Keratinocyte (primary cell): ENCODE data around the gene PRIMA1. TPM values are rescaled to one million over a fixed set of nuclear protein-coding genes. Genes with fewer than 3 reads are reported as not detected.

Source experiments
- DNase-seq: peaks from one replicate; pipeline ENCODE4 v3.0.0-alpha.2; 2011; ENCODE audit warnings: low read depth, missing footprints, low spot score
- FAIRE-seq: peaks from 2 replicates; lab custom pipeline; 2011; peaks lifted over from hg19 to GRCh38; lab: Jason Lieb, UNC
- H2AFZ ChIP-seq: 2 replicates; pipeline ENCODE4 v1.6.0; 2012; ENCODE audit warnings: low read length, control low read depth, inconsistent platforms; ENCODE audit not compliant: control insufficient read depth
- H3K27ac ChIP-seq: 2 replicates; pipeline ENCODE4 v1.5.1; 2011; ENCODE audit warnings: low read length; ENCODE audit not compliant: control insufficient read depth, insufficient read depth
- H3K27me3 ChIP-seq: 3 replicates; pipeline ENCODE4 v1.6.0; 2011; ENCODE audit warnings: low read length; ENCODE audit not compliant: control insufficient read depth, insufficient read depth; ENCODE audit errors: extremely low read depth
- H3K36me3 ChIP-seq, 2 experiments: 2 replicates in 1 of 2; 3 replicates in 1 of 2; pipeline ENCODE4 v1.5.1; 2011; ENCODE audit warnings: low read length in 2 of 2, mild to moderate bottlenecking in 1 of 2; ENCODE audit not compliant: control insufficient read depth in 2 of 2, insufficient read depth in 2 of 2; ENCODE audit errors: extremely low read depth in 1 of 2
- H3K4me1 ChIP-seq: 3 replicates; pipeline ENCODE4 v1.5.1; 2011; ENCODE audit warnings: low read length; ENCODE audit not compliant: control insufficient read depth, insufficient read depth; ENCODE audit errors: extremely low read depth
- H3K4me2 ChIP-seq: 3 replicates; pipeline ENCODE4 v1.6.0; 2011; ENCODE audit warnings: low read depth, low read length; ENCODE audit not compliant: control insufficient read depth, insufficient read depth; ENCODE audit errors: extremely low read depth
- H3K4me3 ChIP-seq, 3 experiments: fragments of 200-600 bp in 1 of 3; sonication (generic) in 1 of 3; 2 replicates in 2 of 3; 3 replicates in 1 of 3; pipeline ENCODE4 v1.5.1; 2011 to 2016; ENCODE audit warnings: low read length in 3 of 3, mild to moderate bottlenecking in 3 of 3, control low read depth in 2 of 3, inconsistent platforms in 1 of 3, low read depth in 1 of 3, mixed read lengths in 1 of 3, mixed run types in 1 of 3, moderate library complexity in 1 of 3; ENCODE audit not compliant: control insufficient read depth in 2 of 3, insufficient read depth in 2 of 3; ENCODE audit errors: extremely low read depth in 1 of 3
- H3K79me2 ChIP-seq: 2 replicates; pipeline ENCODE4 v1.6.0; 2012; ENCODE audit warnings: low read length; ENCODE audit not compliant: control insufficient read depth, insufficient read depth
- H3K9ac ChIP-seq: 3 replicates; pipeline ENCODE4 v1.6.0; 2011; ENCODE audit warnings: low read length; ENCODE audit not compliant: control insufficient read depth, insufficient read depth; ENCODE audit errors: extremely low read depth
- H3K9me1 ChIP-seq: 3 replicates; pipeline ENCODE4 v1.6.0; 2011; ENCODE audit warnings: low read length; ENCODE audit not compliant: control insufficient read depth, insufficient read depth; ENCODE audit errors: extremely low read depth
- H3K9me3 ChIP-seq: 2 replicates; pipeline ENCODE4 v1.5.1; 2012; ENCODE audit warnings: low read depth, low read length; ENCODE audit not compliant: control insufficient read depth
- H4K20me1 ChIP-seq: 3 replicates; pipeline ENCODE4 v1.6.0; 2011; ENCODE audit warnings: low read length; ENCODE audit not compliant: control insufficient read depth, insufficient read depth; ENCODE audit errors: extremely low read depth
- EZH2 ChIP-seq: IDR thresholded peaks from one replicate; pipeline ENCODE4 v1.6.1; 2012; ENCODE audit warnings: inconsistent platforms, mild to moderate bottlenecking, low read length, moderate library complexity
- dilution Hi-C: fragments of 300-500 bp; cut with MboI; formaldehyde crosslinking; loops from one replicate; pipeline ENCODE4 v1.7.0; 2020; ENCODE audit warnings: low sequenced_read_pairs; ENCODE audit not compliant: extremely low pct_ligation_motif_present
- polyA plus RNA-seq, 5 experiments: library from polyadenylated mRNA; depleted of rRNA in 3 of 5; stranded (reverse) in 3 of 5; stranded (forward) in 1 of 5; unstranded in 1 of 5; fragments of >200 nt; gene quantifications; 1 replicate in 1 of 5; 2 replicates in 3 of 5; 3 replicates in 1 of 5; pipeline versions ENCODE4 v1.2.1 to v1.2.3, GENCODE V29; 2011 to 2012; ENCODE audit warnings: missing spikeins in 2 of 5, low read depth in 1 of 5, low replicate concordance in 1 of 5
- TF ChIP-seq, protein P1 (sequence below), 3 experiments: IDR thresholded peaks in 1 of 3; conservative IDR thresholded peaks in 1 of 3; optimal IDR thresholded peaks in 1 of 3; 2 replicates in 2 of 3; 3 replicates in 1 of 3; pipeline versions ENCODE3 to v1.5.1; 2011; ENCODE audit warnings: low read length in 3 of 3, mild to moderate bottlenecking in 3 of 3, moderate library complexity in 2 of 3, control low read depth in 1 of 3, inconsistent platforms in 1 of 3; ENCODE audit not compliant: insufficient read depth in 2 of 3; ENCODE audit errors: extremely low read depth in 1 of 3

The PRIMA1 gene
- polyA plus RNA-seq, 1 donor (not counting 4 experiments of a cell fraction or from before 2014, with no cell fraction given): not detected

DNA sequence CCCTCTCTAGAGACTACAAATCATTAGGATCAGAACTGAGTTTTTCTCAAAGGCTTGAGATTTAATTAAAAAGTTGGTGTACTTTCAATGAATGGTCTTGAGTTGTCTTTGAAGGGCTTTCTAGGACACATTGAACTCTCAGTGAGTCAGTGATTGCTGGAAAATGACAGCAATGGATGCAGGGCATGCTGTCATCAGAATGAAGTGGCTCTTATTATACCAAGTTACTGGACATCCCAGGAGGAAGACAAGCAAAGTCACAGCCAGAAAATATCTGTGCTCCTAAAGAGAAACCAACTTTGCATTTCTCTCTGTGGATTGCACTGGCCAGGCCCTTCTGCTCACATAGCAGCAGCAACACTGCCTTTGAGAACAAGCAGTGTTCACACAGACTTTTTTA, 112.6 kb downstream of the PRIMA1 start:
- Histone ChIP-seq H3K27ac (no peak overlapping the region), H3K9me1 (no peaks in the 10 kb centered on the region), H3K4me3 (no peak overlapping the region), H3K4me1 (no peaks in the 10 kb centered on the region), H3K9ac (no peak overlapping the region), H3K9me3 (no peaks in the 10 kb centered on the region), H2AFZ (no peak overlapping the region), H3K79me2 (no peaks in the 10 kb centered on the region), H3K27me3 (no peaks in the 10 kb centered on the region), H4K20me1 (no peaks in the 10 kb centered on the region), H3K36me3 (no peaks in the 10 kb centered on the region), H3K4me2 (no peak overlapping the region)
- dilution Hi-C loops: no loop called here
- FAIRE-seq (no peak), DNase-seq (no peak)
- TF ChIP-seq, protein P1, sequence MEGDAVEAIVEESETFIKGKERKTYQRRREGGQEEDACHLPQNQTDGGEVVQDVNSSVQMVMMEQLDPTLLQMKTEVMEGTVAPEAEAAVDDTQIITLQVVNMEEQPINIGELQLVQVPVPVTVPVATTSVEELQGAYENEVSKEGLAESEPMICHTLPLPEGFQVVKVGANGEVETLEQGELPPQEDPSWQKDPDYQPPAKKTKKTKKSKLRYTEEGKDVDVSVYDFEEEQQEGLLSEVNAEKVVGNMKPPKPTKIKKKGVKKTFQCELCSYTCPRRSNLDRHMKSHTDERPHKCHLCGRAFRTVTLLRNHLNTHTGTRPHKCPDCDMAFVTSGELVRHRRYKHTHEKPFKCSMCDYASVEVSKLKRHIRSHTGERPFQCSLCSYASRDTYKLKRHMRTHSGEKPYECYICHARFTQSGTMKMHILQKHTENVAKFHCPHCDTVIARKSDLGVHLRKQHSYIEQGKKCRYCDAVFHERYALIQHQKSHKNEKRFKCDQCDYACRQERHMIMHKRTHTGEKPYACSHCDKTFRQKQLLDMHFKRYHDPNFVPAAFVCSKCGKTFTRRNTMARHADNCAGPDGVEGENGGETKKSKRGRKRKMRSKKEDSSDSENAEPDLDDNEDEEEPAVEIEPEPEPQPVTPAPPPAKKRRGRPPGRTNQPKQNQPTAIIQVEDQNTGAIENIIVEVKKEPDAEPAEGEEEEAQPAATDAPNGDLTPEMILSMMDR (optimal IDR thresholded peaks at IDR 0.05 in 1 of 3, IDR thresholded peaks at IDR 0.05 in 1 of 3, conservative IDR thresholded peaks at IDR 0.05 in 1 of 3; ENCODE audit: extremely low read depth in 1 of 3, insufficient read depth in 2 of 3, low read length in 3 of 3): no peak
- no peak for TF ChIP-seq EZH2

DNA sequence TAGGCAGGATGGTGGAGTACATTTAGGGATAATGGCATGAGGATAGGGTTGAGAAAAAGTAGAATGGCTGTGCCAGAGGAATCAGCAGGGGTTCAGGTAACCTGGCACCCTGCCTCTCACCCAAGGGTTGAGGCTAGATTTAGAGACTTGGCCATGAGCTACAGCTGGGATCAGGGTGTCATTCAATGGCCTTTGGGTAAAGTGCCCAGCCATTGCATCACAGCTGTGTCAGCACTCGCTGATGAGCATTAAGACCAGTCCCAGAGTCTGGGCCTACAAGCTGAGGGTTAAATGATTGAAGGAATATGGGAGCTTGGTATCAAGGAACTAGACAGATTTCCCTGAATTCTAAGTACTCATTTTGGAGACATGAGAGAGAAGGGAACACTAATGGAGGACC, 113.9 kb downstream of the PRIMA1 start:
- H3K4me3 ChIP-seq: no peak overlapping the region
- H3K79me2 ChIP-seq: no peaks in the 10 kb centered on the region
- no peaks in the 10 kb centered on the region for H4K20me1 ChIP-seq
- TF ChIP-seq, protein P1 (optimal IDR thresholded peaks at IDR 0.05 in 1 of 3, IDR thresholded peaks at IDR 0.05 in 1 of 3, conservative IDR thresholded peaks at IDR 0.05 in 1 of 3; ENCODE audit: extremely low read depth in 1 of 3, insufficient read depth in 2 of 3, low read length in 3 of 3): no peak
- no peak for TF ChIP-seq EZH2
- no peak overlapping the region for H2AFZ ChIP-seq
- no peaks in the 10 kb centered on the region for H3K4me1 ChIP-seq
- H3K27ac ChIP-seq: no peak overlapping the region
- H3K9me1 ChIP-seq: no peaks in the 10 kb centered on the region
- DNase-seq (no peak), FAIRE-seq (no peak)
- dilution Hi-C loops: loop anchor here (25.0 kb wide), 1 partner anchor 238 kb away; no protein-coding TSS in a partner anchor
- no peaks in the 10 kb centered on the region for H3K36me3 ChIP-seq
- H3K4me2 ChIP-seq: no peak overlapping the region
- H3K9me3 ChIP-seq: no peaks in the 10 kb centered on the region
- no peak overlapping the region for H3K9ac ChIP-seq
- H3K27me3 ChIP-seq: no peaks in the 10 kb centered on the region
